Measurements from ENCODE around the gene FOXE1.

FOXE1 gene

DNA sequence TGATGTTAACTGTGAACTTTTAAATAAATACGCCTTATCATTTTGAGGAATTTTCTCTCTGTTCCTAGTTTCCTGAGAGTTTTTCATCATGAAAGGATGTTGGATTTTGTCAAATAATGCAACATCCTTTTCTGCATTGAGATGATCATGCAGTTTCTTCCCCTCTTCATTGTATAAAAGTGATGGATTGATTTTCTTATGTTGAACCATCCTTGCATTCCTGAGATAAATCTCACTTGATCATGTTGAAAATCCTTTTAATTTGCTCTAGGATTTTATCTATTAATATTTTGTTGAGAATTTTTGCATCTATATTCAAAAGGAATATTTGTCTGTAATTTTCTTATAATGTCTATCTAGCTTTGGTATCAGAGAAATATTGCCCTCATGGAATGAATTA is 13.3 kb downstream of the FOXE1 start:
- no peak for DNase-seq (ENCODE audit: low read depth, low spot score)

- DNase-seq (ENCODE audit: low read depth, low spot score) = no peak
These were observed 13.8 kb downstream of the FOXE1 start for GRCh38 chr9:97866848-97867247.

DNA sequence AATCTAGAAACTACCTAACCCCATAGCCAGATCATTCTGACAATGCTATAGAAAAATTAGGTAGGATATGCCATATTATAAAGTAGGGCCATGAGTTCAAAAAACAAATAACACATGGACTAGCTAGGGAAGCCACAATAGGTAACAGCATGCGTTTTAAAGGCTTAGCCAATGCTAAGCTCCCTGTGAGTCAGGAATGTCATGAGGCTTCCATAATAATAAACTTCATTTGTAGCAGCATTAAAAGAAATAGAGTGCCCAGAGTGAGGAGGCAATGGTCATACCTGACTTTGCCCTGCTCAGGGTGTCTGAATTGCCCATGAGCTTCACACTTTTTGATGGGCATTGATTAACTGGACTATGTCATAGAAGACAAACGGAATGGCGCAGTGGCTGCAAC is 15.8 kb downstream of the FOXE1 start:
- DNase-seq (ENCODE audit: low read depth, low spot score) = no peak

- no peak for DNase-seq (ENCODE audit: low read depth, low spot score)
These were observed 20.4 kb downstream of the FOXE1 start for GRCh38 chr9:97873425-97873824.

- peak; percentile 52 for DNase-seq (ENCODE audit: low read depth, low spot score)
These were observed 20.9 kb downstream of the FOXE1 start for GRCh38 chr9:97873882-97874281.

DNA sequence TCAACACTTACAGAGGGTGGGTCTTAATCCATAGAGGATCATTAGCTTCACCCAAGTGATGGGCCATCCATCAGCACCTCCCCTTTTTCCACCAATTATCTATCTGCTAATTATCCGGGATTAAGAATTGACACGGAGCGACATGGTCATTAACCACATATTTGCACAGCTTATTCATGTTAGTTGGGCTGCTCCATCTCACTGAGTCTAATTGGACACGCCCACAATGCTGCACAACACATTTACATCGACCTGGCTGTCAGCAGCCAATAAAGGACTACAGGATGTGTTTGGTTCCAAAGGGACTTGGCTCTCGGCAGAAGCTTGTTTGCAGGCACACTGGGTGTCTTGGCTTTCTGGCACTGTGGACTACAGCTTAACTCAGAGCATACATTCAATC is 21.6 kb downstream of the FOXE1 start:
- DNase-seq (ENCODE audit: low read depth, low spot score) = no peak

GRCh38 chr9:97875111-97875510 is 22.1 kb downstream of the FOXE1 start:
- DNase-seq (ENCODE audit: low read depth, low spot score) = no peak

GRCh38 chr9:97876061-97876460 is 23.0 kb downstream of the FOXE1 start:
- no peak for DNase-seq (ENCODE audit: low read depth, low spot score)

DNA sequence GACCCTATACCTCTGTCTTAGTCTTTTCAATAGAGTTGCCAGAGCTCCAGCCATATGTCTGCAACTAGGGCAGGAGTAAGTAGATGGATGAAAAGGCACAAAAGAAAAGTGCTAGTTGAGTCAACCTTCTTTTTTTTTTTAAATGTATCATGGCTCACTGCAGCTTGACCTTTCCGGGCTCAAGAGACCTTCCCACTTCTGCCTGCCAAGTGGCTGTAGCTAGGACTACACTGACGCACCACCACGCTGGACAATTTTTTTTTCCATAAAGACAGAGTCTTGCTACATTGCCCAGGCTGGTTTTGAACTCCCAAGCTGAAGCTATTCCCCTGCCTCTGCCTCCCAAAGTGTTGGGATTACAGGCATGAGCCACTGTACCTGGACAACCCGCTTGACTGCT is 27.3 kb downstream of the FOXE1 start:
- DNase-seq (ENCODE audit: low read depth, low spot score) = no peak

DNA sequence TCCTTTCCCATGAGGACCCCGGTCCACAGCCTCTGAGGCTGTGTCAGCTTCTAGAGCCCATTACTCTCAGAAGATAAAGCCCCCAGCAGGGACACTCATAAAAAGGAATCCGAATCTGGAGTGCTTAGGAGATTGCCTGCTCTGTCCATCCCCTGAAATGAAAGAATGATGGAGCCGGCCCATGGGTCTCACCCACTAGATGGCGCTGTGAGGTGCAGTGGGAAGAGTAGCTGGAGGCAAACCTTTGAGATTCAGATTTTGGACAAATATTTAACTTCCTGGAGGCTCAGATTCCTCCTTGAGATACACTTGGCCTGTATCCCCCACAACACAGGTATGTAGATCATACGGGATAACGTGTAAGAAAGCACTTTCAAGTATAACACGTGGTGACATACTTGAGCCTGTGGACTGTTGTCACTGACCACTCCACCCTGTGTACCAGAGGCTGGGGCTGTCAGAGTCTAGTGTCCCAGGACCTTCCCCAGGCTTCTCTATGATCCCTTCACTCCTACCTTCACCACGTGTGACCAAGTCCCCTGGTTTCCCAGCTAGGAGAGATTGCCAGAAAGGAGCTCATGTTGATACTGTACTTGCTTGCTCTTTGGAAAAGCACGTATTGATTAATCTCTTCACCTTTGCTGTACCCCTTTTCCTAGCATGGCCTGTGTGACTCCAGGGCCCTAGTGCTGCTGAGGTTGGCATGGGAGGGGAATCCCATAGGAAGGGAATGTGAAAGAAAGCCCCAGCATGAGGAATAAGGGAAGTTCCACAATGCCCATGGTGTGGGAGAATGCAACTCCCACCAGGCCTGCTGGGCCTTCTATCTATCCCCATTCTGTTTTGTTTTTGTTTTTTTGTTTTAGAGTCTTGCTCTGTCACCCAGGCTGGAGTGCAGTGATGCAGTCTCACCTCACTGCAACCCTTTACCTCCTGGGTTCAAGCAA is 37.2 kb downstream of the FOXE1 start:
- DNase-seq (ENCODE audit: low read depth, low spot score) = peak; percentile 6

DNA sequence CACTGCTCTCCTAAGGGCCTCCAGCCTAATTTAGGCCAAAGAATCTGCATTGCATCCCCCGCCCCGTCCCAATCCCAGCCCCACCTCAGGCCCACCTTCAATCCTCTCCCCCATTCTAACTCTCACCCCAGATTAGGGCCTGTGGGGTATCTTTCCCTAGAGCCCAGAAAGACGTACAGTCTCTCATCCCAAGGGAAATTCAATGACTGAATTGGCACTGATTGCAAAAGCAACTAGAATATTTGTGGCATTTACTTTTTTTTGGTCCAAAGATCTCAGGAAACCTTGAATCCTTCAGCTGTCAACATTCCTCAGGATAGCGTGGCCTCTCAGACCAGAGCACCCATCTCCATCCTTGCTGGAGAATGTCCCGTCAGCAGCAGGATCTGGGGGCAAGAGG is 38.7 kb downstream of the FOXE1 start:
- no peak for DNase-seq (ENCODE audit: low read depth, low spot score)

DNA sequence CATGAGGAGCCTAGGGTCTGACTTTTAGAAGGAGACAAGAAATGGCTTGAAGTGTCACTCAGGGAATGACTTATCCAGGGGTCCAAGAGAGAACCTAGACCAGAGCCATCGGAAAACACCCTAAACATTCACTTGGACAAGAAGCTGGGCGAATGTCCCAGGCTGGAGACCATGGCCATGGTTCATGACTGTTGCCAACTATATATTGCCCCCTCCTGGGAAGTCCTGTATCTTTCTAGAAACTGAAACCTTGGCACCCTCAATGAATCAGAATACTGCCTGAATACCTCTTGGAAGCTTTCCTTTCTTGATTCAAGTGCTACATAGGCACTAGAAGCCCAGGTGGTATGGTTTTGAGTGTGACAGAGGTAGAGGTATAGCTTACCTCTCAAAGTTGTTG is 39.4 kb downstream of the FOXE1 start:
- DNase-seq (ENCODE audit: low read depth, low spot score) = no peak

DNA sequence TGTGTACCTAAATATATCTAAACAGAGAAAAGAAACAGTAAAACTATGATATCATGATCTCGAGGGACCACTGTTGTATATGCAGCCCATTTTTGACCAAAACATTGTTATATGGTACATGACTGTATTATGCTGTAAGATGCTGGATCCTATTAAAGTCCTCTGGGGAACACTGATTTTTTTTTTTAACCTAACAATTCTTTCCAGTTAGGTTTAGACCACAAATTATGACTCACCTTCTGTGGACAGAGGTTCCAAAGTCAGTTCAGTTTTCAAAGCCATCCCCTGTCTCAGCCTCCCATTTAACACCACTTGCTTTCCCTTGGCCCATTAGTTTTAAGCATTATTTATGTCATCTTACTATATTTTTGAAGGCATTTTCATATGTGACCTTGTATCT is 42.2 kb downstream of the FOXE1 start:
- no peak for DNase-seq (ENCODE audit: low read depth, low spot score)

- no peak for DNase-seq (ENCODE audit: low read depth, low spot score)
These were observed 42.8 kb downstream of the FOXE1 start for GRCh38 chr9:97895695-97896332.

- peak; percentile 5 for DNase-seq (ENCODE audit: low read depth, low spot score)
These were observed 47.2 kb downstream of the FOXE1 start for GRCh38 chr9:97900103-97900737.

DNA sequence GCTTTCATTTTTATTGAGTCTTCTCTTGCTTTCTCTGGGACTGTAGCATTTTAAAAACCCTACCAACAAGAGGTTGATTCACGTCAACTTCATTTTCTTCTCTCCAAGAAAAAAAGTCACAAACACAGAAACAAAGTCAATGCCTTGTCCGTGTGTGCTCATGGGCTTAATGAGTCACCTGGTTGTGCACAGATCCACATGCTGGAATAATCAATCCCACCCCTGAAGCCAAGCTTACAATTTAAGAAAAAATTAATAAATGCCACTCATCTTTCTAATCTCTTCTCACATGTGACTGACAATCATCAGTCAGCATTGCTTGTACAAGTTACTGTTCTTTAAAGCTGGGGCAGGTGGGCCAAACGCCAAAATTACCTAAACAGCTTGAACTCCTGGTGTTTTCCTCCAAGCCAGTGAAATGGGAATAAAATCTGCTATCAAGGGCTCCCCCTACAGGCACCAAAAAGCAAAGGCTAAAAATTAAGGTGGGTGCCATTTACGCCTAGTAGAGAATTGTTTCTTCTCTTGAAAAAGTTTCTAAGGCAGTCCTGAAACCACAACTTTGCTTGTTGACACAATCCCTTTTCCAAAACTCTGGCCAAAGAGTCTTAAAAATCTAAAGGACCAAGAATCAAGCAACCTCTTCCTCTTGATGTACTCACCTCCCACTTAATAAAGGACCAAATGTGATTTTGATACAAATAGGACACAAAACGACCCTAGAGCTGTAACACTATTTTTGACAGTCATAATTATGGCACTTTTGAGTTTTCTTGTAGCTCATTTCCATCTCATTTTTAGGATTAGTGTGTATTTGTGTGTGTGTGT is 47.9 kb downstream of the FOXE1 start:
- DNase-seq (ENCODE audit: low read depth, low spot score) = peak; percentile 71

GRCh38 chr9:97903177-97903576 is 50.2 kb downstream of the FOXE1 start:
- no peak for DNase-seq (ENCODE audit: low read depth, low spot score)

DNA sequence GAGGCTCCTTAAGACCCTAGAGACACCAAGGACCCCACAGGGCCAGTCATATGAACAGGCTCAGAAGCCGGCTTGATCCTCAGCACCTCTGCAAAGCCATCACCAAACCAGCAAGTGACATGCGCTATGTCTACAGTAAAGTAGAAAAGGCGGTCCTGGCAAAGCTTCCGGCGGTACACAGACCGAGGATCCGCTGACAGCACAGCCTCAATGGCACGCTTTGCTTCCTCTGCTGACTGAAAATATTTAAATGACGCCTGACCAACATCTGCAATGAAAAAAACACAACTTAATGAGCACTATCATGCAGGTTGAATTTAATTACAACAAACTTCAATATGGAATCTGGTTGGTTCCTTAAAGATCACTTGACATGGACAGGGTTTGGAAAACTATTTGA is 51.7 kb downstream of the FOXE1 start:
- no peak for DNase-seq (ENCODE audit: low read depth, low spot score)

DNA sequence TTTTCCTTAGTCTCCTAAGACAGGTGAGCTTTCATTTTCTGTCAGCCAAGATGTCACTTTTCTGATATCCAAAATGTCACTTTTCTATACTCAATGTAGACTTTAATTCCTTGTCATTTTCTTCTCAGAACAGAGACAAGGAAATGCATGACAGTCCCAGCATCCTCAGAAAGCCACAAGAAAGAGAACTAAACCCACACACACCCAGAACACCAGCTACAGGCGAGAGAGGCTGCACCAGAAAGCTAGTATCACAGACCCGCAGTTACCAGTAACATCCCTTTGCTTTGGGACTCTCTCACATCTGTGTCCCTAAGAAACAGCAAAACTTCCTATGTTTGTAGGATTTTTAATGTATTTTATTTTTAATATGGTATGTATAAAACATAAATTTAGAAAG is 52.2 kb downstream of the FOXE1 start:
- DNase-seq (ENCODE audit: low read depth, low spot score) = no peak
